Measurements from ENCODE around the gene EFCAB12.
"Not testable (repeated sequence)": the region's sequence is repeated elsewhere in the genome, so short reads cannot be mapped to it uniquely, and the experiment has no call there.

EFCAB12 gene

GRCh38 chr3:129369711-129370110, 58.7 kb downstream of the EFCAB12 start:
- DNase-seq (ENCODE audit: low read depth in 2 of 2): no peak

- no peak for DNase-seq (ENCODE audit: low read depth in 2 of 2)
Measured at GRCh38 chr3:129367821-129368220, 60.6 kb downstream of the EFCAB12 start.

- DNase-seq (ENCODE audit: low read depth in 2 of 2): no peak
Measured at GRCh38 chr3:129366312-129366831, 62.1 kb downstream of the EFCAB12 start.

GRCh38 chr3:129365296-129366136, 62.9 kb downstream of the EFCAB12 start:
- no peak for DNase-seq (ENCODE audit: low read depth in 2 of 2)

- not testable (repeated sequence) for DNase-seq (ENCODE audit: low read depth in 2 of 2)
Measured at GRCh38 chr3:129364811-129365210, 63.6 kb downstream of the EFCAB12 start.

GRCh38 chr3:129363356-129363755, 65.1 kb downstream of the EFCAB12 start:
- DNase-seq (ENCODE audit: low read depth in 2 of 2): not testable (repeated sequence)

- no peak for DNase-seq (ENCODE audit: low read depth in 2 of 2)
Measured at GRCh38 chr3:129360705-129361460, 67.6 kb downstream of the EFCAB12 start.

- DNase-seq (ENCODE audit: low read depth in 2 of 2): no peak
Measured at GRCh38 chr3:129360171-129360611, 68.2 kb downstream of the EFCAB12 start.

GRCh38 chr3:129358772-129359371, 69.6 kb downstream of the EFCAB12 start:
- DNase-seq (ENCODE audit: low read depth in 2 of 2): no peak

- DNase-seq (ENCODE audit: low read depth in 2 of 2): no peak
Measured at GRCh38 chr3:129358177-129358771, 70.2 kb downstream of the EFCAB12 start.

- DNase-seq (ENCODE audit: low read depth in 2 of 2): no peak
Measured at GRCh38 chr3:129357616-129358015, 70.8 kb downstream of the EFCAB12 start.

- DNase-seq (ENCODE audit: low read depth in 2 of 2): no peak
Measured at GRCh38 chr3:129356756-129357425, 71.5 kb downstream of the EFCAB12 start.

GRCh38 chr3:129353589-129353941, 74.9 kb downstream of the EFCAB12 start:
- DNase-seq (ENCODE audit: low read depth in 2 of 2): no peak

- DNase-seq (ENCODE audit: low read depth in 2 of 2): no peak
Measured at GRCh38 chr3:129352650-129353588, 75.5 kb downstream of the EFCAB12 start.

- DNase-seq (ENCODE audit: low read depth in 2 of 2): no peak
Measured at GRCh38 chr3:129352045-129352444, 76.4 kb downstream of the EFCAB12 start.

Data from stimulated activated CD8-positive, alpha-beta memory T cell treated with anti-CD3 and anti-CD28 coated beads, Interleukin-2, amount 100 ng/mL, for 1 hour (primary cell).